Body of pancreas (tissue), 4 donors: ENCODE data around the gene AMIGO3. TPM values are rescaled to one million over a fixed set of nuclear protein-coding genes. Genes with fewer than 3 reads are reported as not detected.
"Not testable (repeated sequence)": the region's sequence is repeated elsewhere in the genome, so short reads cannot be mapped to it uniquely, and the experiment has no call there.

Experiments used
- ATAC-seq: fragments of 150-250 bp; one replicate; pipeline ENCODE4 v1.9.1; 2016
- DNase-seq, 4 donors: peaks; one replicate each; pipeline ENCODE4 v3.0.0-alpha.2; 2019
- H3K27ac ChIP-seq, 4 donors: fragments of 200-600 bp; sonication (generic); 1 replicate in 3 of 4; 2 replicates in 1 of 4; pipeline versions ENCODE4 v1.5.1 to v1.6.1; 2016 to 2019; ENCODE audit warnings: mild to moderate bottlenecking in 1 of 4, mixed read lengths in 1 of 4, moderate library complexity in 1 of 4
- H3K27me3 ChIP-seq, 2 donors: fragments of 200-600 bp; sonication (generic); one replicate each; pipeline ENCODE4 v1.6.0; 2016; ENCODE audit warnings: mild to moderate bottlenecking in 1 of 2
- H3K36me3 ChIP-seq, 2 donors: fragments of 200-600 bp; sonication (generic); replicated peaks in 1 of 2; 2 replicates each; pipeline ENCODE4 v1.5.1; 2016; ENCODE audit warnings: low read depth in 2 of 2; ENCODE audit not compliant: insufficient read depth in 1 of 2
- H3K4me1 ChIP-seq: fragments of 200-600 bp; sonication (generic); one replicate; pipeline ENCODE4 v1.6.0; 2016
- H3K4me3 ChIP-seq, 2 donors: fragments of 200-600 bp; sonication (generic); 1 replicate in 1 of 2; 2 replicates in 1 of 2; pipeline ENCODE4 v1.5.1; 2016 to 2019
- H3K9me3 ChIP-seq, 3 donors: fragments of 200-600 bp; sonication (generic); 1 replicate in 2 of 3; 2 replicates in 1 of 3; pipeline ENCODE4 v1.5.1; 2016
- POLR2A ChIP-seq, 3 donors: fragments of 450-650 bp; IDR thresholded peaks; one replicate each; pipeline ENCODE4 v1.6.1; 2016; ENCODE audit warnings: antibody characterized with exemption in 3 of 3, mild to moderate bottlenecking in 2 of 3
- WGBS, 2 donors: methylation state at CpG; one replicate each; pipeline ENCODE4 v1.1.5; 2017; 5-methylcytosine and 5-hydroxymethylcytosine counted together
- intact Hi-C: fragments of 100-400 bp; cut with DNase I; formaldehyde crosslinking; loops from one replicate; pipeline ENCODE4 v1.15.1; 2023
- total RNA-seq, 2 donors: library from RNA; depleted of rRNA; stranded (reverse); fragments of >200 nt; gene quantifications; one replicate each; pipeline ENCODE4 v1.1.0, GENCODE V29; 2016
- TF ChIP-seq, protein P1 (sequence below), 7 experiments: fragments of 450-650 bp in 4 of 7; fragments of 200-600 bp in 3 of 7; sonication (generic) in 3 of 7; IDR thresholded peaks; one replicate each; pipeline ENCODE4 v1.5.1; 2016 to 2019; ENCODE audit warnings: antibody characterized with exemption in 7 of 7

AMIGO3 gene
- total RNA-seq, 2 donors from 2014 or later = 2.0 to 2.1 TPM

DNA sequence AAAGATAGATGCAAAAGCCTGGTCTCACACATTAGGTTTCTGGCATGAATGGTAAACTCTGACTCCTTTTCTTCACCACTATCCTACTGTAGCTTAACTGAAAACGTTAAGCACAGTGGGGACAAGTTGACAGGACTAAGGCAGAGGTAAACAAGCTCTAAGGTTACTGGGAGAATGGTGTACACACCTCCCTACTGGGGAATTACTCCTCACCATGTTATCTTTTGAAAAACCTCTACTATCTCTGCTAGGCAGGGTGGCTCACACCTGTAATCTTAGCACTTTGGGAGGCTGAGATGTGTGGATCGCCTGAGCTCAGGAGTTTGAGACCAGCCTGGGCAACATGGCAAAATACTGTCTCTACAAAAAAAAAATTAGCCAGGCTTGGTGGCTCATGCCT, 37.7 kb upstream of the AMIGO3 start:
- Histone ChIP-seq H3K4me1 (peaks cover 36% of the 10 kb centered on the region), H3K36me3 (no peaks in the 10 kb centered on the region), H3K4me3 (no peak overlapping the region), H3K27ac (no peak overlapping the region), H3K9me3 (no peaks in the 10 kb centered on the region), H3K27me3 (no peaks in the 10 kb centered on the region)
- no peak for ATAC-seq
- no peak for TF ChIP-seq POLR2A (IDR thresholded peaks at IDR 0.05)
- TF ChIP-seq, protein P1, sequence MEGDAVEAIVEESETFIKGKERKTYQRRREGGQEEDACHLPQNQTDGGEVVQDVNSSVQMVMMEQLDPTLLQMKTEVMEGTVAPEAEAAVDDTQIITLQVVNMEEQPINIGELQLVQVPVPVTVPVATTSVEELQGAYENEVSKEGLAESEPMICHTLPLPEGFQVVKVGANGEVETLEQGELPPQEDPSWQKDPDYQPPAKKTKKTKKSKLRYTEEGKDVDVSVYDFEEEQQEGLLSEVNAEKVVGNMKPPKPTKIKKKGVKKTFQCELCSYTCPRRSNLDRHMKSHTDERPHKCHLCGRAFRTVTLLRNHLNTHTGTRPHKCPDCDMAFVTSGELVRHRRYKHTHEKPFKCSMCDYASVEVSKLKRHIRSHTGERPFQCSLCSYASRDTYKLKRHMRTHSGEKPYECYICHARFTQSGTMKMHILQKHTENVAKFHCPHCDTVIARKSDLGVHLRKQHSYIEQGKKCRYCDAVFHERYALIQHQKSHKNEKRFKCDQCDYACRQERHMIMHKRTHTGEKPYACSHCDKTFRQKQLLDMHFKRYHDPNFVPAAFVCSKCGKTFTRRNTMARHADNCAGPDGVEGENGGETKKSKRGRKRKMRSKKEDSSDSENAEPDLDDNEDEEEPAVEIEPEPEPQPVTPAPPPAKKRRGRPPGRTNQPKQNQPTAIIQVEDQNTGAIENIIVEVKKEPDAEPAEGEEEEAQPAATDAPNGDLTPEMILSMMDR (IDR thresholded peaks at IDR 0.05) = no peak
- intact Hi-C loops = no loop called here
- DNase-seq = no peak
- 62 to 68% methylated on average over 2 of the region's 2 CpGs for WGBS, 2 donors

GRCh38 chr3:49756036-49756435, 36.6 kb upstream of the AMIGO3 start:
- intact Hi-C loops = no loop called here
- no peak overlapping the region for H3K27ac ChIP-seq
- DNase-seq (no peak), ATAC-seq (no peak)
- no peak for TF ChIP-seq POLR2A (IDR thresholded peaks at IDR 0.05)
- TF ChIP-seq, protein P1 (IDR thresholded peaks at IDR 0.05) = no peak
- 39 to 50% methylated on average over 1 of the region's 1 CpG for WGBS, 2 donors
- peaks cover 36% of the 10 kb centered on the region for H3K4me1 ChIP-seq
- H3K36me3 ChIP-seq = no peaks in the 10 kb centered on the region
- H3K27me3 ChIP-seq = no peaks in the 10 kb centered on the region
- H3K4me3 ChIP-seq = no peak overlapping the region
- H3K9me3 ChIP-seq = no peaks in the 10 kb centered on the region

DNA sequence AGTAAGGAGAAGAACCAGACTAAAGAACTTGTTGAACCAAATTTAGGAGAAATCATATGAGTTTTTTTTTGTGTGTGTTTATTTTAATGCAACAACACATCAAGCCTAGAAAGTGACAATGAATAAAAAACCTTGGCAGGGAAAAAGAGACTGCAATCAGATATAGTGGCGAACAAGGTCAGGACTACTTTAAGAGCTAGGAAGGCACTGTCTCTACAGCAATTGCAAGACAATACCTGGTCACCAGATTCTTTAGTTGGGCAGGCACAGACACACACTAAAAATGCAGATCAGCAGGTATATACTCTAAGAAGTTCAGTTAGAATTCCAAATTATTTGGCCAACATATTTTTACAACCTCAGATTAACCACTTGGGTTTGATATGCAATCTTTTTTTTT, 35.1 kb upstream of the AMIGO3 start:
- Histone ChIP-seq H3K27ac (no peak overlapping the region), H3K4me1 (peaks cover 35% of the 10 kb centered on the region), H3K27me3 (no peaks in the 10 kb centered on the region), H3K9me3 (no peaks in the 10 kb centered on the region), H3K4me3 (no peak overlapping the region), H3K36me3 (no peaks in the 10 kb centered on the region)
- intact Hi-C loops = no loop called here
- 50 to 65% methylated on average over 1 of the region's 1 CpG for WGBS, 2 donors
- DNase-seq = no peak
- TF ChIP-seq POLR2A (IDR thresholded peaks at IDR 0.05) = no peak
- TF ChIP-seq, protein P1 (IDR thresholded peaks at IDR 0.05) = no peak
- no peak for ATAC-seq

- DNase-seq (no peak), ATAC-seq (no peak)
- H3K9me3 ChIP-seq = no peaks in the 10 kb centered on the region
- intact Hi-C loops = no loop called here
- 51 to 62% methylated on average over 4 of the region's 4 CpGs for WGBS, 2 donors
- peak overlapping the region in 1 of 4 donors; percentile 39 for H3K27ac ChIP-seq
- no peak for TF ChIP-seq POLR2A (IDR thresholded peaks at IDR 0.05)
- TF ChIP-seq, protein P1 (IDR thresholded peaks at IDR 0.05) = no peak
- H3K36me3 ChIP-seq = no peaks in the 10 kb centered on the region
- no peak overlapping the region for H3K4me3 ChIP-seq
- H3K4me1 ChIP-seq = peaks cover 35% of the 10 kb centered on the region
- H3K27me3 ChIP-seq = no peaks in the 10 kb centered on the region
Measured at GRCh38 chr3:49751501-49751900, 32.0 kb upstream of the AMIGO3 start.

DNA sequence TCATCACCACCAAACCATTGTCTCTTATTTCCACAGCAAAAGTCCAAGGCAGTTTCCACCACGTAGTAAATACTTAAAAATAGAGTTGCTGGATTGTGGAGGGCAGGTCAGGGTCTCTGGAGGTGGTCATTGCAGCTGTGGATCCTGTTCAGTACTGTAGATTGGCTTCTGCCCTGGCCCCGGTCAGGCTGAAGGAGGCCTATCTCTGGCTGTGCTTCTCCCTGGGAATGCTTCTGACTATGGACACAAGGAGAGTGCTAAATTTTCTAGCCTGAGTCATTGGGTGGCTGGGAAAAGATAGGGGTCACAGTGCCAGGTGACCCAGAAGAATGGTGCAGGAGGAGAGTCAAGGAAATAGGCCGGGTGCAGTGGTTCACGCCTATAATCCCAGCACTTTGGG, 30.6 kb upstream of the AMIGO3 start:
- no peak for ATAC-seq
- no peak overlapping the region for H3K27ac ChIP-seq
- DNase-seq = no peak
- peaks cover 24% of the 10 kb centered on the region for H3K4me1 ChIP-seq
- 94 to 95% methylated on average over 4 of the region's 4 CpGs for WGBS, 2 donors
- no peak for TF ChIP-seq POLR2A (IDR thresholded peaks at IDR 0.05)
- TF ChIP-seq, protein P1 (IDR thresholded peaks at IDR 0.05) = no peak
- H3K27me3 ChIP-seq = no peaks in the 10 kb centered on the region
- no peaks in the 10 kb centered on the region for H3K9me3 ChIP-seq
- intact Hi-C loops = no loop called here
- no peaks in the 10 kb centered on the region for H3K36me3 ChIP-seq
- no peak overlapping the region for H3K4me3 ChIP-seq

GRCh38 chr3:49748874-49749273, 29.4 kb upstream of the AMIGO3 start:
- intact Hi-C loops, H3K27ac ChIP-seq, H3K9me3 ChIP-seq, DNase-seq, H3K27me3 ChIP-seq, H3K4me3 ChIP-seq, ATAC-seq, H3K36me3 ChIP-seq: not testable (repeated sequence)
- H3K4me1 ChIP-seq = peaks cover 14% of the 10 kb centered on the region
- WGBS, 2 donors = 78 to 87% methylated on average over 5 of the region's 5 CpGs
